GM12878 (cell line): Measurements from ENCODE around the gene TCERG1L. TPM values are rescaled to one million over a fixed set of nuclear protein-coding genes. Genes with fewer than 3 reads are reported as not detected.
"Not testable (repeated sequence)": the region's sequence is repeated elsewhere in the genome, so short reads cannot be mapped to it uniquely, and the experiment has no call there.

Experiments used
- ATAC-seq: fragments of 200-7000 bp; cut with Tn5 transposase; 3 replicates; pipeline ENCODE4 v1.9.1; 2020; ENCODE audit warnings: mild to moderate bottlenecking, moderate library complexity
- BruUV-seq: library from RNA; stranded (reverse); fragments of 400-500 nt; replicated peaks from 2 replicates; lab custom pipeline; 2021; lab: Mats Ljungman, UMichigan
- CTCF ChIA-PET: fragments of 300-600 bp; sonication (Branson Sonifier 250); formaldehyde crosslinking; extraction: SDS; loops from one replicate; lab custom pipeline; 2021; ENCODE audit warnings: inconsistent platforms; lab: Yijun Ruan, JAX
- POLR2A ChIA-PET: fragments of 350-600 bp; formaldehyde crosslinking; extraction: SDS; loops from one replicate; lab custom pipeline; 2021; ENCODE audit warnings: inconsistent platforms; lab: Charles Lee
- RAD21 ChIA-PET: fragments of 300-600 bp; sonication (Branson Sonifier 250); formaldehyde crosslinking; loops from one replicate; lab custom pipeline; 2023; ENCODE audit warnings: antibody characterized with exemption; ENCODE audit not compliant: unreplicated experiment; lab: Charles Lee
- SMC1A ChIA-PET: fragments of 300-600 bp; sonication (Branson Sonifier 250); formaldehyde crosslinking; loops from one replicate; lab custom pipeline; 2023; ENCODE audit not compliant: unreplicated experiment, uncharacterized antibody; lab: Charles Lee
- DNase-seq: peaks from one replicate; pipeline ENCODE4 v3.0.0-alpha.2; 2011; ENCODE audit warnings: low read depth, low spot score
- FAIRE-seq: peaks from 3 replicates; lab custom pipeline; 2011; peaks lifted over from hg19 to GRCh38; lab: Jason Lieb, UNC
- H2AFZ ChIP-seq: 2 replicates; pipeline ENCODE4 v1.6.0; 2011; ENCODE audit warnings: low read depth, low read length, control low read depth; ENCODE audit not compliant: control insufficient read depth
- H3K27ac ChIP-seq: 2 replicates; pipeline ENCODE4 v1.5.1; 2011; ENCODE audit warnings: control low read depth; ENCODE audit not compliant: control insufficient read depth, insufficient read depth
- H3K27me3 ChIP-seq, 2 experiments: replicated peaks in 1 of 2; 2 replicates each; pipeline versions ENCODE4 v1.6.0 to v1.6.1; 2011; ENCODE audit warnings: low read length in 1 of 2; ENCODE audit not compliant: control insufficient read depth in 2 of 2, insufficient read depth in 2 of 2
- H3K36me3 ChIP-seq, 2 experiments: 2 replicates each; pipeline ENCODE4 v1.5.1; 2011; ENCODE audit warnings: low read length in 1 of 2; ENCODE audit not compliant: control insufficient read depth in 2 of 2, insufficient read depth in 2 of 2
- H3K4me1 ChIP-seq: 2 replicates; pipeline ENCODE4 v1.6.1; 2011; ENCODE audit warnings: mild to moderate bottlenecking, low read length, moderate library complexity, mixed read lengths; ENCODE audit not compliant: control insufficient read depth, insufficient read depth
- H3K4me2 ChIP-seq: 2 replicates; pipeline ENCODE4 v1.6.0; 2011; ENCODE audit warnings: control low read depth; ENCODE audit not compliant: control insufficient read depth, insufficient read depth
- H3K4me3 ChIP-seq: fragments of 200-600 bp; sonication (generic); 2 replicates; pipeline ENCODE4 v1.5.1; 2016
- H3K79me2 ChIP-seq: 2 replicates; pipeline ENCODE4 v1.6.0; 2011; ENCODE audit warnings: low read length; ENCODE audit not compliant: control insufficient read depth, insufficient read depth
- H3K9ac ChIP-seq: 2 replicates; pipeline ENCODE4 v1.8.0; 2011; ENCODE audit warnings: low read length, control low read depth, mixed read lengths; ENCODE audit not compliant: control insufficient read depth, insufficient read depth
- H3K9me3 ChIP-seq: replicated peaks from 3 replicates; pipeline ENCODE4 v1.5.1; 2011; ENCODE audit warnings: mild to moderate bottlenecking, low read length; ENCODE audit not compliant: control insufficient read depth, insufficient read depth
- H4K20me1 ChIP-seq: 2 replicates; pipeline ENCODE4 v1.6.0; 2011; ENCODE audit not compliant: control insufficient read depth, insufficient read depth
- CEBPB ChIP-seq, 2 experiments: fragments of 150-350 bp in 1 of 2; IDR thresholded peaks; 2 replicates each; pipeline ENCODE4 v1.6.1; 2012 to 2014; ENCODE audit warnings: low read depth in 2 of 2, low read length in 2 of 2, borderline replicate concordance in 1 of 2, inconsistent platforms in 1 of 2
- IKZF1 ChIP-seq: fragments of 450-650 bp; conservative IDR thresholded peaks from 2 replicates; pipeline ENCODE4 v1.6.1; 2017; ENCODE audit warnings: antibody characterized with exemption, mild to moderate bottlenecking
- IKZF2 ChIP-seq, 2 experiments: fragments of 450-650 bp; IDR thresholded peaks; 2 replicates each; pipeline ENCODE4 v1.6.1; 2017; ENCODE audit warnings: mild to moderate bottlenecking in 2 of 2, moderate library complexity in 2 of 2
- KDM1A ChIP-seq: fragments of 200-600 bp; sonication (generic); IDR thresholded peaks from 2 replicates; pipeline ENCODE4 v1.6.1; 2016; ENCODE audit warnings: borderline replicate concordance
- MEF2B ChIP-seq: fragments of 450-650 bp; IDR thresholded peaks from 2 replicates; pipeline ENCODE4 v1.6.1; 2018; ENCODE audit warnings: mild to moderate bottlenecking, moderate library complexity; ENCODE audit not compliant: partially characterized antibody, poor library complexity, severe bottlenecking
- STAT1 ChIP-seq: fragments of 450-650 bp; conservative IDR thresholded peaks from 2 replicates; pipeline ENCODE4 v1.6.1; 2014; ENCODE audit warnings: antibody characterized with exemption, mild to moderate bottlenecking
- TCF12 ChIP-seq: IDR thresholded peaks from 2 replicates; pipeline ENCODE4 v1.6.1; 2011; ENCODE audit warnings: low read depth, mild to moderate bottlenecking, low read length
- ZSCAN29 ChIP-seq: fragments of 450-650 bp; IDR thresholded peaks from 2 replicates; pipeline ENCODE4 v1.6.1; 2017; ENCODE audit warnings: mild to moderate bottlenecking, moderate library complexity
- ZZZ3 ChIP-seq: IDR thresholded peaks from 2 replicates; pipeline ENCODE4 v1.6.1; 2011; ENCODE audit warnings: low read depth; ENCODE audit not compliant: control insufficient read depth, insufficient read length
- WGBS: methylation state at CpG from one replicate; pipeline ENCODE4 v1.1.6; 2016; ENCODE audit warnings: low lambda C conversion rate; ENCODE audit not compliant: insufficient replicate concordance, insufficient coverage; ENCODE audit errors: missing lambda C conversion rate; 5-methylcytosine and 5-hydroxymethylcytosine counted together
- in situ Hi-C: fragments of 300-500 bp; cut with MboI; formaldehyde crosslinking; loops from 9 replicates; pipeline ENCODE4 v1.14.3; 2018; ENCODE audit warnings: mixed read lengths
- intact Hi-C: fragments of 100-400 bp; cut with micrococcal nuclease; formaldehyde crosslinking; loops from one replicate; pipeline ENCODE4 v1.14.2; 2022; ENCODE audit not compliant: unreplicated experiment
- polyA plus RNA-seq, 11 experiments: library from polyadenylated mRNA; depleted of rRNA in 4 of 11; unstranded in 6 of 11; stranded (reverse) in 5 of 11; fragments of >200 nt; fragmentation: Nextera tagmentation in 4 of 11; fragmentation: Illumina TruSeq in 1 of 11; extraction: Ambion mirVana in 4 of 11; extraction: Trizol in 1 of 11; gene quantifications; 1 replicate in 1 of 11; 2 replicates in 10 of 11; pipeline versions ENCODE4 v1.2.1 to v1.2.3, GENCODE V29; 2011 to 2016; ENCODE audit warnings: inconsistent platforms in 2 of 11, missing spikeins in 2 of 11, low read depth in 1 of 11
- total RNA-seq, 4 experiments: library from RNA; depleted of rRNA in 3 of 4; stranded (reverse); fragments of >200 nt in 3 of 4; fragmentation: Illumina TruSeq in 1 of 4; extraction: Trizol in 1 of 4; gene quantifications; 2 replicates each; pipeline versions ENCODE4 v1.2.1 to v1.2.3, GENCODE V29; 2013 to 2021
- TF ChIP-seq, protein P1 (sequence below): IDR thresholded peaks from 2 replicates; pipeline ENCODE4 v1.6.1; 2012; ENCODE audit warnings: mild to moderate bottlenecking, low read depth, low read length
- TF ChIP-seq, protein P2 (sequence below): IDR thresholded peaks from 2 replicates; pipeline ENCODE4 v1.6.1; 2012; ENCODE audit warnings: low read depth, low read length, improper control_type of control experiment

TCERG1L gene
- total and polyA plus RNA-seq, 10 of the 15 experiments (the other 5 are each of a cell fraction or from before 2014, with no cell fraction given), result not detected

- Histone ChIP-seq H3K27ac (no peak overlapping the region), H3K9ac (no peak overlapping the region), H3K4me2 (no peak overlapping the region), H2AFZ (no peak overlapping the region), H3K27me3 (no peaks in the 10 kb centered on the region), H4K20me1 (no peaks in the 10 kb centered on the region), H3K36me3 (no peaks in the 10 kb centered on the region), H3K4me3 (no peak overlapping the region), H3K79me2 (no peaks in the 10 kb centered on the region), H3K4me1 (no peaks in the 10 kb centered on the region), H3K9me3 (no peaks in the 10 kb centered on the region; the same call in 2 of the 3 replicates)
- intact Hi-C loops, result no loop called here
- TF ChIP-seq, protein P1, sequence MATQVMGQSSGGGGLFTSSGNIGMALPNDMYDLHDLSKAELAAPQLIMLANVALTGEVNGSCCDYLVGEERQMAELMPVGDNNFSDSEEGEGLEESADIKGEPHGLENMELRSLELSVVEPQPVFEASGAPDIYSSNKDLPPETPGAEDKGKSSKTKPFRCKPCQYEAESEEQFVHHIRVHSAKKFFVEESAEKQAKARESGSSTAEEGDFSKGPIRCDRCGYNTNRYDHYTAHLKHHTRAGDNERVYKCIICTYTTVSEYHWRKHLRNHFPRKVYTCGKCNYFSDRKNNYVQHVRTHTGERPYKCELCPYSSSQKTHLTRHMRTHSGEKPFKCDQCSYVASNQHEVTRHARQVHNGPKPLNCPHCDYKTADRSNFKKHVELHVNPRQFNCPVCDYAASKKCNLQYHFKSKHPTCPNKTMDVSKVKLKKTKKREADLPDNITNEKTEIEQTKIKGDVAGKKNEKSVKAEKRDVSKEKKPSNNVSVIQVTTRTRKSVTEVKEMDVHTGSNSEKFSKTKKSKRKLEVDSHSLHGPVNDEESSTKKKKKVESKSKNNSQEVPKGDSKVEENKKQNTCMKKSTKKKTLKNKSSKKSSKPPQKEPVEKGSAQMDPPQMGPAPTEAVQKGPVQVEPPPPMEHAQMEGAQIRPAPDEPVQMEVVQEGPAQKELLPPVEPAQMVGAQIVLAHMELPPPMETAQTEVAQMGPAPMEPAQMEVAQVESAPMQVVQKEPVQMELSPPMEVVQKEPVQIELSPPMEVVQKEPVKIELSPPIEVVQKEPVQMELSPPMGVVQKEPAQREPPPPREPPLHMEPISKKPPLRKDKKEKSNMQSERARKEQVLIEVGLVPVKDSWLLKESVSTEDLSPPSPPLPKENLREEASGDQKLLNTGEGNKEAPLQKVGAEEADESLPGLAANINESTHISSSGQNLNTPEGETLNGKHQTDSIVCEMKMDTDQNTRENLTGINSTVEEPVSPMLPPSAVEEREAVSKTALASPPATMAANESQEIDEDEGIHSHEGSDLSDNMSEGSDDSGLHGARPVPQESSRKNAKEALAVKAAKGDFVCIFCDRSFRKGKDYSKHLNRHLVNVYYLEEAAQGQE, result no peak
- TF ChIP-seq CEBPB (IDR thresholded peaks at IDR 0.05; ENCODE audit: borderline replicate concordance in 1 of 2, low read depth in 2 of 2, low read length in 2 of 2) (no peak), IKZF2 (IDR thresholded peaks at IDR 0.05) (no peak), IKZF1 (no peak), ZZZ3 (no peak), TCF12 (no peak), MEF2B (no peak), ZSCAN29 (no peak), KDM1A (no peak), STAT1 (no peak)
- TF ChIP-seq, protein P2, sequence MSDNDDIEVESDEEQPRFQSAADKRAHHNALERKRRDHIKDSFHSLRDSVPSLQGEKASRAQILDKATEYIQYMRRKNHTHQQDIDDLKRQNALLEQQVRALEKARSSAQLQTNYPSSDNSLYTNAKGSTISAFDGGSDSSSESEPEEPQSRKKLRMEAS, result no peak
- ATAC-seq, result no peak
- WGBS, result 31% methylated on average over 17 of the region's 17 CpGs
- ChIA-PET CTCF (no interaction called here), POLR2A (no interaction called here), RAD21 (no interaction called here), SMC1A (no interaction called here)
- in situ Hi-C loops, result no loop called here
- no peak for FAIRE-seq
- DNase-seq, result no peak
- BruUV-seq, result no TSS peak
Observed at GRCh38 chr10:131137223-131137622, 174.3 kb downstream of the TCERG1L start.

DNA sequence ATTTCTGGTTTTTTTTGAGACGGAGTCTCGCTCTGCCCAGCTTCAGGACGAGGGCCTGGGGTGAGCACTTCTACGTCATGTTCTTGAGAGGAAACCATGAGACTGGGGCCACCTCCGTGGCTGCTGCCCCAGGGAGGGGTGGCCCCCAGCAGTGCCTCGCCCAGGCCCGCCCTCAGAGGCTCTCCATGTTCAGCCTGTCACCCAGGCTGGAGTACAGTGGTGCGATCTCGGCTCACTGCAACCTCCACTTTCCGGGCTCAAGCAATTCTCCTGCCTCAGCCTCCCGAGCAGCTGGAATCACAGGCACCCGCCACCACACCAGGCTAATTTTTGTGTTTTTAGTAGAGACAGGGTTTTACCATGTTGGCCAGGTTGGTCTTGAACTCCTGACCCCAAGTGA is 175.2 kb downstream of the TCERG1L start:
- H3K4me3 ChIP-seq, intact Hi-C loops, BruUV-seq, FAIRE-seq, H3K36me3 ChIP-seq, ATAC-seq, SMC1A ChIA-PET, POLR2A ChIA-PET, H4K20me1 ChIP-seq, H3K27me3 ChIP-seq, H3K9ac ChIP-seq, H3K79me2 ChIP-seq, H3K27ac ChIP-seq, H2AFZ ChIP-seq, H3K4me2 ChIP-seq, CTCF ChIA-PET, H3K9me3 ChIP-seq, H3K4me1 ChIP-seq, RAD21 ChIA-PET, in situ Hi-C loops, DNase-seq: not testable (repeated sequence)
- WGBS, result 39% methylated on average over 12 of the region's 12 CpGs
